Hair follicle dermal papilla cell (primary cell): ENCODE data around the gene GMPPA. TPM values are rescaled to one million over a fixed set of nuclear protein-coding genes. Genes with fewer than 3 reads are reported as not detected.

Experiments
- small RNA-seq: library from RNA; depleted of rRNA; stranded (forward); fragments of <200 nt; gene quantifications from one replicate; pipeline ENCODE3, GENCODE V24; 2012
- total RNA-seq: library from RNA; depleted of rRNA; stranded (reverse); fragments of >200 nt; gene quantifications from 2 replicates; pipeline ENCODE4 v1.2.3, GENCODE V29; 2012

The GMPPA gene
- 65.2 and 65.4 TPM in 2 replicates for total RNA-seq

DNA sequence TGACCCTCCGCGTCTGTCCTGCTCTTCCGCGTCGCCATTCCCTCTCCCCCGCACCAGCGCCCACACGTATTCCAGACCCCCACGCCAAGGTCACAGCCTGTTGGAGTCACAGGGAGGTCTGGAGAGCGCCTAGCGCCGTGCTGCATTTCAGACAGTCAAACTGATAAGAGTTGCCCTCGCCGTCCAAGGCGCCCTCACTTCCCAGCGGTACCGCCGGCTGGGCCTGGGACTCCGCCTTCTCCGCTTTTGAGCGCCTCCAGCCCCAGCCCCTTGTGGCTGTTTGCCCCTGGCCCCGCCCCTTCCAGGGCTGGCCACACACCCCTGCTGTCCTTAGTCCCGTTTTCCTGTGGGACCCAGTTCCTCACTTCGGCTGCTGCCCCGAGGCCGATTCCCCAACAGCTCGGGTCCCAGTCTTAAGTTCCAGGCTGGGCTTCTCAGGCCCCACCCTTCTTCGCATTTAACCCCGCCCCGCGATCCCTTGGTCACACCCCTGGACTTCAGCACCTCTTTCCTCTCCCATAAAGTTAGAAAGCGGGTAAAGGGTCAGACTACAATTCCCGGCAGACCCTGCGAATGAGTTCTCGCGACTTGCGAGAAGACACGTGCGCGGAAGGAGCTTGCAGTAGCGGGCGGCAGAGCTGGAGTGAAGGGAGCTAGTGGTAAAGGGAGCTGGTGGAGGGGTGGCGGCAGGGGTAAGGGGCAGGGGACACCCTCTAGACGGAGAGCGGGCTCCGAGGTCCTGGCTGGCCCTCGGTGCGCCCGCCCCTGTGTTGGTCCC is at the start of gene GMPPA:
Gene GMPPA, plus strand, starts transcription at position 612 of the 778 bp plus-strand sequence. CDS start 1,085 bp downstream, outside the sequence.

DNA sequence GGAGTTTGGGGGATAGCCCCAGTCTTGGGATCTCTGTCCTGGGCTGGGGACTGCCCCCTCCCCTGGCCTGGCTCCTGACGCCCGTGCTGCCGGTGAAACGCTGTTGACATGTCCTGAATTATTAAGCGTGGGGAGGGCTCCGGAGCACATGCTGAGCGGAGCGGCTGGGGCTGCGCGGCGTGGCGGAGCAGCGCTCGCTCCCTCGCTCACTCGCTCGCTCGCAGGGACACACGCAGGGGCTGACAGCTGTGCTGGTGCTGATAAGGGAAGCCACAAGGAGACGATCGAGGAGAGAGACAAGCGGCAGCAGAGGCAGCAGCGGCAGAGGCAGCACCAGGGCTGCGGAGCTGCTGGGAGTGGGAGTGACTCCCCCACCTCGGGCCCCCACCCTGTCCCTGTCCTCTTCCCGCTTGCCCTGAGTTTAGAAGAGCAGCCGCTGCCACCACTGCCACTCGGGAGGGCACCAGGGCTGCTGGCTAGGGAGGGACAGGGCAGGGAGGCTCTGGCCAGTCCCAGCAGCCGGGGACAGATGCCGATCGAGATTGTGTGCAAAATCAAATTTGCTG is 15.6 kb downstream of the GMPPA start, which contains the start of gene ASIC4:
Gene ASIC4, plus strand, starts transcription at position 287 of the 566 bp plus-strand sequence. Its CDS starts 243 bp downstream, at position 530.

DNA sequence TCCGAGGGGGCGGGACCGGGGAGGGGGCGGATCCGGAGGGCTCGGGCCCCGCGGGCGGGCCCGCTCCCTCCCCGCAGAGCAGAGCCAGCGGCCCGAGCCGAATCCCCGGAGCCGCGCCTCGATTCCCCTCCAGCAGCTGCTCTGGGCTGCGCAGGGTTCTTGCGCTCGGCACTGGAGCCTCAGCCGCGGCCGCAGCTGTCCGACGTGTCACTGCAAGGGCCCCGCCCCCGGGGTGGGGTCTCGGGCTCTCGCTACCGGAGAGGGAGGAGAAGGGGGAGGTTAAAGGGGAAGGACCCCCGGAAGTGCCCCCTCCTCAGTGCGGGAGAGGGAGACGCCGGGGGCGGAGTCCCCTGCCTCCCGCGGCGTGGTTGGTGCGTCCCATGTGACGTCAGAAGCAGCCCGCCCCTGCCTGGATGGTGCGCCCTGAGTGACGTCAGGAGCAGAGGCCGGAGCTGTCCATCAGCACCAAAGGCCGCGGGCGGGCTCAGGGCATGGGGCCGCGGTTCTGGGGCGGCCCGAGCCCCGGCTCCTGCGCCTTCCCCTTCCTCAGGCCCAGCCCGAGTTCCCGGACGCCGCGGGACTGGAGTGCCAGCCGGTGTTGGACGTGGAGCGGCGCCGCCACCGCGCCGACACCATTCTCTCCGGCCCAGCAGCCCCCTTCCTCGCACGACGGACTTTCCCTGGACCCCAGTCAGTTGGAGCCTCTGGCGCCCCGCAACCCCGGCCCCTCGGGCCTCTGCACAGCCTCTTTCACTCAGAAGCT is 45.1 kb downstream of the GMPPA start, which contains the start of the genes CHPF and TMEM198:
Gene CHPF, minus strand, starts transcription at position 214 of the 763 bp plus-strand sequence. CDS start 271 bp downstream, outside the sequence.
Gene TMEM198, plus strand, starts transcription at position 433 of the 763 bp plus-strand sequence. CDS start 700 bp downstream, outside the sequence.

Small RNA genes lying within 50 kb of the gene (small RNA-seq; reads per million reads assigned to genes)
- gene MIR3132, result not detected

Other genes with a start within 250 kb of the GMPPA start
- not detected in 2 replicates for gene TUBA4B, start 245.6 kb upstream of the GMPPA start, total RNA-seq
- 42.0 and 68.4 TPM in 2 replicates for gene TUBA4A, start 245.0 kb upstream of the GMPPA start, total RNA-seq
- 41.4 and 48.5 TPM in 2 replicates for gene DNAJB2, start 219.5 kb upstream of the GMPPA start, total RNA-seq
- gene PTPRN, start 189.5 kb upstream of the GMPPA start, total RNA-seq, result 0.36 and 0.49 TPM in 2 replicates
- not detected in 2 replicates for gene RESP18, start 166.1 kb upstream of the GMPPA start, total RNA-seq
- gene DNPEP, start 111.0 kb upstream of the GMPPA start, total RNA-seq, result 82.3 and 95.2 TPM in 2 replicates
- 1.9 and 2.6 TPM in 2 replicates for gene DES, start 80.5 kb upstream of the GMPPA start, total RNA-seq
- gene SPEG, start 64.0 kb upstream of the GMPPA start, total RNA-seq, result 52.9 and 55.8 TPM in 2 replicates
- not detected in 2 replicates for gene ASIC4, start 15.6 kb downstream of the GMPPA start, total RNA-seq
- gene CHPF, start 44.9 kb downstream of the GMPPA start, total RNA-seq, result 116 and 133 TPM in 2 replicates
- gene TMEM198, start 45.1 kb downstream of the GMPPA start, total RNA-seq, result 1.1 and 2.1 TPM in 2 replicates
- 81.8 and 99.5 TPM in 2 replicates for gene OBSL1, start 72.6 kb downstream of the GMPPA start, total RNA-seq
- 0.32 TPM in 1 of 2 replicates, not detected in the other for gene INHA, start 73.4 kb downstream of the GMPPA start, total RNA-seq
- gene STK11IP, start 99.0 kb downstream of the GMPPA start, total RNA-seq, result 19.8 and 22.2 TPM in 2 replicates
- 5.5 and 6.0 TPM in 2 replicates for gene SLC4A3, start 128.7 kb downstream of the GMPPA start, total RNA-seq